ENCODE measurements around the gene AXL. TPM values are rescaled to one million over a fixed set of nuclear protein-coding genes. Genes with fewer than 3 reads are reported as not detected.

The AXL gene
- total and polyA plus RNA-seq, 10 donors, result 2.3 to 135 (median 61.5) TPM

- intact Hi-C loops (cut with DNase I; ENCODE audit: low total_unique reads), result no loop called here
- no peaks in the 10 kb centered on the region for H3K9me3 ChIP-seq
- H3K27me3 ChIP-seq (replicated peaks in 1 of 7), result no peaks in the 10 kb centered on the region
- WGBS, 5 donors, result 95 to 100% (median 98%) methylated on average over 9 to 10 of the region's 10 CpGs
- peak overlapping the region in 1 of 8 donors; percentile 1 for H3K27ac ChIP-seq
- TF ChIP-seq POLR2A (IDR thresholded peaks at IDR 0.05), result no peak
- peak in 2 of 3 donors; percentile 23 to 48 for TF ChIP-seq POLR2AphosphoS5 (IDR thresholded peaks at IDR 0.05)
- H3K36me3 ChIP-seq, result peaks cover 10 to 100% (median 97%) of the 10 kb centered on the region in 6 donors
- H3K4me1 ChIP-seq, result peaks cover 22 to 41% (median 35%) of the 10 kb centered on the region in 6 donors
- H3K4me3 ChIP-seq, result no peak overlapping the region
- no peak for DNase-seq
These were observed 75.4 kb downstream of the AXL start for GRCh38 chr19:41294393-41294792.

GRCh38 chr19:41295499-41295898, 76.5 kb downstream of the AXL start:
- TF ChIP-seq POLR2A (IDR thresholded peaks at IDR 0.05) (no peak), POLR2AphosphoS5 (IDR thresholded peaks at IDR 0.05) (no peak), CTCF (IDR thresholded peaks at IDR 0.05 in 8 of 11, conservative IDR thresholded peaks at IDR 0.05 in 3 of 11) (no peak)
- Histone ChIP-seq H3K36me3 (peaks cover 10 to 100% (median 91%) of the 10 kb centered on the region in 6 donors), H3K4me3 (no peak overlapping the region), H3K27me3 (replicated peaks in 1 of 7) (no peaks in the 10 kb centered on the region), H3K27ac (peak overlapping the region in 4 of 8 donors; percentile 92 to 98 (median 96)), H3K9me3 (no peaks in the 10 kb centered on the region), H3K4me1 (peaks cover 30 to 52% (median 46%) of the 10 kb centered on the region in 6 donors)
- DNase-seq, result no peak
- intact Hi-C loops (cut with DNase I; ENCODE audit: low total_unique reads), result no loop called here
- 79 to 89% (median 83%) methylated on average over 6 of the region's 6 CpGs for WGBS, 5 donors

- intact Hi-C loops (cut with DNase I; ENCODE audit: low total_unique reads), result no loop called here
- Histone ChIP-seq H3K4me1 (peaks cover 32 to 62% (median 54%) of the 10 kb centered on the region in 6 donors), H3K27ac (peak overlapping the region; percentile 9 to 98 (median 86)), H3K36me3 (peaks cover 10 to 100% (median 90%) of the 10 kb centered on the region in 6 donors), H3K9me3 (no peaks in the 10 kb centered on the region), H3K27me3 (replicated peaks in 1 of 7) (no peaks in the 10 kb centered on the region), H3K4me3 (no peak overlapping the region)
- WGBS, 5 donors, result 58 to 70% (median 62%) methylated on average over 2 of the region's 2 CpGs
- TF ChIP-seq POLR2AphosphoS5 (IDR thresholded peaks at IDR 0.05) (no peak), CTCF (IDR thresholded peaks at IDR 0.05 in 8 of 11, conservative IDR thresholded peaks at IDR 0.05 in 3 of 11) (no peak), POLR2A (IDR thresholded peaks at IDR 0.05) (no peak)
- no peak for DNase-seq
These were observed 77.4 kb downstream of the AXL start for GRCh38 chr19:41296433-41296871.

GRCh38 chr19:41297628-41298347, 78.8 kb downstream of the AXL start:
- peak; percentile 82 for DNase-seq
- H3K4me1 ChIP-seq, result peaks cover 39 to 75% (median 68%) of the 10 kb centered on the region in 6 donors
- TF ChIP-seq POLR2AphosphoS5 (IDR thresholded peaks at IDR 0.05) (peak; percentile 12 to 79 (median 72)), CTCF (IDR thresholded peaks at IDR 0.05 in 8 of 11, conservative IDR thresholded peaks at IDR 0.05 in 3 of 11) (peak in 5 of 11 experiments; percentile 12 to 21 (median 16)), POLR2A (IDR thresholded peaks at IDR 0.05) (peak in 1 of 3 donors; percentile 11)

More at GRCh38 chr19:41297628-41298347, 78.8 kb downstream of the AXL start:
- no peaks in the 10 kb centered on the region for H3K9me3 ChIP-seq
- peak overlapping the region in 2 of 8 donors; percentile 5 to 24 for H3K4me3 ChIP-seq
- H3K36me3 ChIP-seq, result peaks cover 6 to 100% (median 87%) of the 10 kb centered on the region in 6 donors
- no peaks in the 10 kb centered on the region for H3K27me3 ChIP-seq (replicated peaks in 1 of 7)
- peak overlapping the region; percentile 70 to 98 (median 86) for H3K27ac ChIP-seq
- 55 to 63% (median 58%) methylated on average over 6 to 7 of the region's 7 CpGs for WGBS, 5 donors
- intact Hi-C loops (cut with DNase I; ENCODE audit: low total_unique reads), result no loop called here
